Fibroblast of skin of abdomen (primary cell): ENCODE measurements around the gene PIP5KL1.

ENCODE experiments used
- DNase-seq: peaks from one replicate; pipeline ENCODE4 v3.0.0-alpha.2; 2013

PIP5KL1 gene

DNA sequence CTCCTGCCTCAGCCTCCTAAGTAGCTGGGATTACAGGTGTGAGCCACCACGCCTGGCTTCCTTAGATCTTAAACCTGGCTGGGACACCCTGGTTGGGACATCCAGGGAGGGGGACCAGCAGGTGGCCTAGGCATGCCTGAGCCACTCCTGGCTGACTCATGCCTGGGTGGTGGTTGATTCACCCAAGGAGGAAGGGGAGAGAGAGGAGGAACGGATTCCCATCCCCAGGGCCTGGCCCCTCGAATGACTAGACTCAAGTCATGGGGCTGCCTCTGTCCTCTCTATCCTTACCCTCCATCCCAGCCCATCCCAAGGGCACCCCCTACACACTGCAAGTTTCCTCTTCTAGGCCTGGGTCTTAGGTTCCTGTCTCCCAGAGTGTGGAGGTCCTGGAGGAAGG lies 37.5 kb upstream of the PIP5KL1 start:
- peak; percentile 68 for DNase-seq

DNA sequence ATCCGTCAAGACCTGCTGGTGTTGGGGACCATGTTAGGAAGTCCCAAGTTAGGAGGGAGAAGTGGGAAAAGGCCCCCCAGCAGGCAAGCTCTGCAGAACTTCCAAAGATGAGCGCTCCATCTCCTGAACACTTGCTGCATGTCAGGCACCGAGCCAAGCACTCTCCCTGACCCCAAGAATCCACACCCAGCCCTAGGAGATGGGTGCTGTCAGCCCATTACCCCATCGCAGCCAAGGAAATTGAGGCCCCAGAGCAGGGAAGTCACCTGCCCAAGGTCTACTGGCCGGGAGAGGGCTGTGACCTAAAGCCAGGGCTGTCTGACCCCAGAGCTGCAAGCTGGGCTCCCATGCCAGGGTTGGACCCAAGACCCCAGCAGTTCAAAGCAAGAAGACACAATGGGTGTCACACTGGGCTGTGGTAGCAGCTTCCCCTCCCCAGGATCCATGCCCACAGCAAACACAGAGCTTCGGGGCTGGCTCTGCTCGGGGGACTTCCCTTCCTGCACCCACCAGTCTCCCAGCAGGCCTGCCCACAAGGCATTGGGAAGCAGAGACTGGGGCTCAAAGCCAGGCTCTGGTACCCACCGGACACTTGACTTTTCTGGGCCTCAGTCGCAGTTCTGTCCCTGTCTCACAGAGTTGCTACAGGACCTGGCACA lies 36.7 kb upstream of the PIP5KL1 start:
- no peak for DNase-seq

DNA sequence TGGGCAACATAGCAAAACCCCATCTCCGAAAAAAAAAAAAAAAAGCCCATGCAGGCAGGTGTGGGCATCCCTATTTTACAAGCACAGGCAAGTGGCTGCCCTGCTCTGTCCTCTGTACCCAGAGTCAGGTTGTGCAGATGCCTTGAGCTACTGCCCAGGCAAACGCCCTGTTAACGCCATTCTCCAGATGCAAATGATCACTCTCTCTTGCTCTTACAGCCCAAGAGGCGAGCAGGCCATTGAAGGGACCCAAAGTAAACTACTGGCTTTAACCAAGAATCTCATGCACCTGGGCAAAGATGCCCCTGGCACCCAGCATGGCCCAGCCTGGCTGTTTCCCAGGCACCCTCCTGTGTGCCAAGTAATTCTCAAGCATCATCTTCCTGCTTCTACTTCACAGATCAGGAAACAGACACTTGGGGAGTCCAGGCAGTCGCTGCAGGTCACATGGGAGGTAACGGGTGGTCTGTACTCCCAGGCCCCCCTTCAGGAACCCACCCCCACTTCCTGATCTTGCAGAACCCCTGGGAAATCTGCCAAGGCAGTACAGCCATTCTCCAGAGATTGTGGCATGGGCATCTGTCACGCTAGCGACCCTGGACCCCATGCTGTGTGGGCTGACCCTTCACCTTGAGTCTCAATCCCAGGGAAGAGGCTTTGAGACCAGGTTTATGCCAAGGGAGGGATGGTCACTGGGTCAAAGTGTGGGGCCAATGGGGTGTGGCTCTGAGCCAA lies 36.0 kb upstream of the PIP5KL1 start:
- no peak for DNase-seq

DNA sequence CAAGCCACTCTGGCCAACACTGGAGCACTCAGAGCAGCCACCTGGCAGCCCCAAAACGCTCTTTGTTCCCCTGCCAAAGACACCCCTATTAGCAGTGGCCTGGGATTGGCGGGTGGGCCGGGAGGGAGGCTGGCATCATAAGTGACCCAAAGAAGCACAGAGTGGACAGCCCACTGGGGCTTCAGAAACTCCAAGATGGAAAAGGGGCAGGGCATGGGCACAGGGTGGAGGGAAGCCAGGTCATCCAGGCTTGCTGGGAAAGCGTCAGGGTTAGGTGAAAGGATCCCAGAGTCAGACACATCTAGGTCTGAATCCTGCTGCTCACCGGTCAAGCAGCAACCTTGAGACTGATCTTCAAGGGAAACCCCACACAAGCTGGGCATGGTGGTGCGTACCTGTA lies 35.4 kb upstream of the PIP5KL1 start:
- no peak for DNase-seq

DNA sequence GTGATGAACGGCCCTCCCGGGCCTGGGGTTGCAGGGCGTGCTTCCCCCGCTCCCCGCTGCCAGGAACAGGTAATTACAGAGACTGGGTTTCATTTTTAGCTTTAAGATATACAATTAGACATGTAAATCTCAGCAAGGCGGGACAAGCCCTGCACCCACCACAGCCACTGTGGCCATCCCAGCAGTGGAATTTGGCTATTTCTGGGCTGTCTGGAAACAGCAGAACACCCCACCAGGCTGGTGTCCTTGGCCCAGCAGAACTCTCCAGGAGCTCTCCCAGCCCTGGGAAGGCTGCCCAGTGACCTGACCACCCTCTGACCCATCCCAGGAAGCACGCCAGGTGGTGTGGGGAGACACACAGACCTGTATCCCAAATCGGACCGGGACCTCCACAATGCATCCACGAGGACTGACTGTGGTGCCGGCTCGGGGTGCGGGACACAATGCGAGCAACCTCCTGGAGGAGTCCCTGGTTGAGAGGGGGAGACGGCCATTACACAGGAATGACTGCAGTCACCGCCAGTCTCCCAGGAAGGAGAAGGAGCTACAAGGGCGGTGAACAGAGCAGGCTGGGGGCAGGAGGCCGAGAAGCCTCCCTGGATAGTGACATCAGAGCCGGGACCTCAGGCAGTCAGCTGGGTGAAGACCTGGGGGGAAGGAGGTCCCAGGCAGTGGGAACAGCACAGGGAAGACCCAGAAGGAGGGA lies 32.9 kb upstream of the PIP5KL1 start:
- DNase-seq: no peak

DNA sequence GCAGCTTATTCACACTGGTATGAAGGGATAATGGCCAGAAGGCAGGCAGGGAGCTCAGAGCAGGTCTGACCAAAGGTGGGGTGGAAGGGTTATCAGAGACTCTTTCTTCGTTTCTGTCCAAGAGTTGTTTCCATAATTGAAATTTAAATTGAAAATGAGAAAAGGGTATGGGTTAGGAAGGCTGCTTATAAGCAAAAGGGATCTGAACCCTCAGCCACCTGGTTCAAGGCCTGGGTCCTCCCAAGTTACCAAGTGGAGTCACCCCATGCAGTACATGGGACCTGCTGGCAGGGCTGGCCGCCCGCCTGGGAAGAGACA lies 32.4 kb upstream of the PIP5KL1 start:
- DNase-seq: no peak

DNA sequence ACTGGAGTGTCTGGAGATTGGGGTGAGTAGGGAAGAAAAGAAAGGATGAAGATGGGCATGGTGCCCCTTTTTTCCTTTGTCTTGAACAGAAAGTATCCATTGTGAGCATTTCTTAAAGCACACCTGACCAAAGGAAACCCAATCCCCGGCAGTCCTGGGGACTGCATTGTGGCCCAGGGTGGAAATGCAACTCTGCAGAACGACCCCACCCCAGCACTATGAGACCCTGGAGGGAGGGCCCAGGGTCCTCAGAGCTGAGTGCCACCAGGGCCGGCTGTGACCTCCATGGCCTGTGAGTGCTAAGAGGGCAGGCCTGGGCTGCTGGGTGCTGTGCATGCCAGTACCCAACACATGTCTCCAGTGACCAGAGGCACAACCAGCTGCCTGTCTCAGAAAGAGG lies 31.7 kb upstream of the PIP5KL1 start:
- no peak for DNase-seq

DNA sequence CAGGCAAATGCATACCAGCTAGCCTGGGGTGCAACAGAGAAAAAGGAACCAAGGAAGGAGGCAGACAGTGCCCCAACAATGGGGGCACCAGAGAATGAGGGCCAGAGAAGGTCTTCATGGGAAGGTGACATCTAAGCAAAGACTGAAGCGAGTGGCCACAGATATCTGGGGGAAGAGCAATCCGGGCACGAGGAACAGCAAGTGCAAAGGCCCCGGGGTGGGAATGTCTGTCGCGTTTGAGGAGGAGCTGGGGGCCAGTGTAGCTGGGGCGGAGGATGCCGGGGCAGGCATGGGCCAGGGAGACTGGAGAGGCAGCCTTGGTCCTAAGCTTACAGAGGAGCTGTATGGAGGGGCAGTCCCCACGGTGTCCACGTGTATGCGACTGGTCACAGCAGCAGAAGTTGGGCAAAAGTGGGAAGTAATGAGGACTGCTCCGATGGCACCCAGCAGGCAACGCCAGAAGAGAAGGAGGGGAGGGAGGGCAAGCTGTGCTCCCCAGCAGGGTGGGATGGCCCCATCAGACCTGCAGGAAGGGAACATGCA lies 31.1 kb upstream of the PIP5KL1 start:
- no peak for DNase-seq

DNA sequence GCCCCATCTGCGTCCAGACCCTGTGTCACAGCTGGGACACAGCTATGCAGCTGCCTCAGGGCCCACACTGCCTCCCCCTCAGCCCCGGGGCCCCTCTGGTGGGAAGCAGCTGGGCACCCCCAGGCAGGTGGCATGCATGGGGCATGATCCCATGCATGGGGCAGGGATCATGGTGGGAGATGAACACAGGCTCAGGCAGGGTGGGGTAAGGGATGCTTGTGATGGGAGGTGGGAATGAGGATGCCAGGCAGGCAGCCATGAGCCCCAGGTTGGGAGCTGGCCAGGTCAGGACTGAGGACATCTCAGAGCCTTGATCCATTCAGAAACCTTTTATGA lies 30.5 kb upstream of the PIP5KL1 start:
- no peak for DNase-seq

DNA sequence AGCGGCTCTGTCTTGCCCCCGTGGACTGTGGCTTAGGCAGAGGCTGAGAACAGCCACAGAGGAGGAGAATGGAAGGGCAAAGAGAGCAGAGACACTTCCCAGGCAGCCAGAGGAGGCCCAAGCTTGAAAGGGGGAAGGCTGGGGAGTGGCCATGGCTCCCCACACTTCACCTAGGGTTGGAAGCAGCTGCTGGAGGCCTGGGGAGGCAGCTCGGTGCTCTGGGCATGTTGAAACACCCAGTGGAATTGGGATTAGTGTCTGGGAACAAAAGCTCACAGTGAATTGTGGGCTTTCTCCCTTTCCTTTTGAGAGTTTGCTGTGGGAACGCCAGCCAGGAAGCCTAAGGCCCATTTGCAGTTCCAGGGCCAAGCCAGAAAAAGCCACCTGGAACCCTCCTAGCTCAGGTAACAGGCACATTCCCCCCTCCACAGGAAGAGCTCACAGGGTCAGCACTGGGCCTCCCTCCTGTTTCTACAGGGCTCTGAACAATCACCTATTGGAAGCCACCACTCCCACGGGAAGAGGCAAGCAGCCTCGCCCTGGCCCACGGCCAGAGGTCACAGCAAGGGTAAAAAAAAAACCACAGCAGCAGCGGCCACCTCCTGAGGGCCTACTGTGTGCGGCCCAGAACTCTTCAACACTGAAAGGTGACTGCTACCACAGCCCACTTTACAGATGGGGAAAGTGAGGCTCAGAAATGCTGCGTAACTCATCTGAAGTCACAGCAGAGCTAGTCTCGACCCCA lies 30.0 kb upstream of the PIP5KL1 start:
- DNase-seq: no peak

DNA sequence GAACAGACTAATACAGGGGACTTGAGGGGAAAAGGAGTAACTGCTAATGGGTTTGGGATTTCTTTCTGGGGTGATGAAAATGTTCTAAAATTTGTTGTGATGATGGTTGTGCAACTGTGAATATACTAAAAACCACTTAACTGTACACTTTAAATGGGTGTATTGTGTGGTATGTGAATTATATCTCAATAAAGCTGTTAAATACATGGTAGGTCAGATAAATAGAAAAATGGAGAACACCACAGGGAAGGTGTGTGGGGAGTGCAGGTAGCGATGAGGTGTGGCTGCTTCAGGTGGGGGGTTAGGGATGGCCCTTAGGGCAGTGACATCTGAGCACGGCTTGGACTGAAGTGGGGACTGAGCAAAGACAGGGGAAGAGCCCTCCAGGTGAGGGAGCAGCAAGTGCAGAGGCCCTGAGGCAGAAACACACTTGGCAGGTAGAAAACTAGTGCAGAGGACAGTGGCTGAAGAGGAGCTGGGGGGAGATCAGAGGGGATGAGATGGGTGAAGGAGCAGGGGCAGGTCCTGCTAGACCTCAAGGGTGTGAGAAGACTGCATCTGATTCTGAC lies 29.3 kb upstream of the PIP5KL1 start:
- no peak for DNase-seq

DNA sequence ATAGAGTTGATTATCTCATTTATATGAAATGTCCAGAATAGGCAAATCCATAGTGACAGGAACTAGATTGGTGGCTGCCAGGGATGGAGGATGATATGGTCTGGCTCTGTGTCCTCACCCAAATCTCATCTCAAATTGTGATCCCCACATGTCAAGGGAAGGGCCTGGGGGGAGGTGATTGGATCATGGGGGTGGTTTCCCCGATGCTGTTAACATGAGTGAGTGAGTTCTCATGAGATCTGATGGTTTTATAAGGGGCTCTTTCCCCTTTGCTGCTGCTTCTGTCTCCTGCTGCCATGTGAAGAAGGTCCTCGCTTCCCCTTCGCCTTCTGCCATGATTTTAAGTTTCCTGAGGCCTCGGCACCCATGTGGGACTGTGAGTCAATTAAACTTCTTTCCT lies 28.8 kb upstream of the PIP5KL1 start:
- no peak for DNase-seq

DNA sequence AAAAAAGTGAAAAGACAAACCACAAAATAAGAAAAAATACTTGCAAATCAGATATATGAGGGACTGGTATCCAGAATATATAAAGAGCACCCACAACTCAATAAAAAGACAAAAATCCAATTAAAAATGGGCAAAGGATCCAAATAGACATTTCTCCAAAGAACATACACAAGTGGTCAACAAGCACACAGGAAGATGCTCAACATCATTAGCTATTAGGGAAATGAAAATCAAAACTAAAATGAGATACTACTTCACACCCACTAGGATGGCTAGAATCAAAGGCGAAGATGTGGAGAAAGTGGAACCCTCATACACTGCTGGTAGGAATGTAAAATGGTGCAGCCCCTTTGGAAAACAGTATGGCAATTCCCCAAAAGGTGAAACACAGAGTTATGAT lies 28.2 kb upstream of the PIP5KL1 start:
- no peak for DNase-seq

DNA sequence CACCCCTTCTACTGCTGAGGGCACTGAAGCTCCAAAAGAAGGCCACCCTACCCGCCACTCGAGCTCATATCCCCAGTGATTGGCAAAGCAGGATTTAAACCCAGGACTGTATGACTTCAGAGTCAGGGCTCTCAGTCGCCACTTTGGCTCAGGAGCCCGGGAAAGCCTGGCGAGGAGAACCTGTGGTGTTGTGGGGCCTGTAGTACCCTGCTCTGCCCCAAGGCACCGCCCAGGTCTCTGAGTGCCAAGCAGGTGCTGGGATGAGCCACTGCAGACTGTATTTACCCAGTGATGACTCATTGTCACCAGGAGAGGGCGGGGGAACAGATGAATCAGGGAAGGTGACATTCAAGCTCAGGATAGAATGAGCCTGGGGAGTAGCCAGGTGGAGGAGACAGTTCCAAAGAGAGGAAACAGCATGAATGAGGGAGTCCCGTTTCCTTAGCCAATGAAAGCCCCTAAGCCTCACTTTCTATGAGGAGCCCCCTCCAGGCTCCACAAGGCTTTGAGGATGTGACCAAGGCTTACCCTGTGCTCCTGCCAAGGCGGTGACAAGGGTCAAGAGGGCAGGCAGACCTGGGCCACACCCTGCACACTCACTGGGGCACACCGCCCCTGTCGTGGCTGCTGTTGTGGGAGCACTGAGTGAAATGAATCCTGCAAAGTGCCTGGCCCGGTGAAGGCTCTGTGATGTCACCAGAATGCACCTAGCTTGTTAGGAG lies 24.9 kb upstream of the PIP5KL1 start:
- DNase-seq: no peak

DNA sequence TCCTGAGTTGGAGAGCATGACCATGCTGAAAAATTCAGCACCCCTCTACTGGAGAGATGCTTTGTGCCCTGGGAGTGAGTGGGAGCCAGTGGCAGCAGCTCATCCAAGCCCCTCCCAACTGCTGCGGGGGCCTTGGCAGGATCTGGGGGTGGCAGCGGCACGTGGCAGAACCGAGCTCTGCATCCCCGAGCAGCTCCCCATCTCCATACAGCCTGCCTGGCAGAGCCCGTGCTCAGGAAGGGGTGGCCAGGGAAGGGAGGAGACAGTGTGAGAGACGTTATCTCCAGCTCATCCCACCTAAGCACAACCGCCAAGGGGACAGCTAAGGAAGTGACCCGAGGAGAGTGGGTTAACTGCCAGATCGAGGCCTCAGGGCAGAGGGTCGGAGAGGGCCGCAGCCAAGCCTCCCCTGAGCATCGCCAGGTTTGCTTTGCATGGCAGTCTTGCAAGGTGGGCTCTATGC lies 24.3 kb upstream of the PIP5KL1 start:
- no peak for DNase-seq

DNA sequence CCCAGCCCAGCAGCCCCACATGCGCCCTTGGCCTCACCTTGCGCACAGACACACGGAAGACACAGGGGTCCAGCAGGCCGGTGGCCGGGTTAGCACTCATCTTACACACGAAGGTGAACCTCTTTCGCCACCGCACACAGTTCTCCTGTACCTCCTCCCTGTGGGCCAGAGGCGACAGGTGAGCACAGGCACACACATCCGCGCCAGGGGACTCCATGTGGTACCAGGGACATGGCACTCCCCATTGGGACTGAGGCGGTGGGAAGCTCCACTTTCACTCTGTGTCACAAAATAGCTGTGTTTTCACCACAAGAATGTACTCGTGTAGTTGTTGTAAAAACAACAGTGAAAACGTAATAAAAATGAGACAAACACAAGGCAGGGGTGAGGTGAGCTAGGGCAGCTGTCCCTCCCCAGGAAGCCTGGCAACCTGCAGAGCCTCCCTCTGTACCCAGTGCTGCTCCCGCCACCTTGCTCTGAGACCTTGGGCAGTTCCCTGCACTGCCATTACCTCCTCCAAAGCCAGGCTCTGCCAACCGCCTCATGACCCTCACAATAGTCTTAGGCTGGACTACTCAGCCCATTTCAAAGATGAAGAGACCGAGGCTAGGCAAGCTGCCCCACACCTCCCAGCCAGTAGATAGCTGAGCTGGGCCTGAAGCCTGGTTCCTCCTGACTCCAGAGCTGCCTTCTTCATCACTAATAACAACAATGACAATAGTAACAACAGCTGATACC lies 23.4 kb upstream of the PIP5KL1 start:
- DNase-seq: no peak

DNA sequence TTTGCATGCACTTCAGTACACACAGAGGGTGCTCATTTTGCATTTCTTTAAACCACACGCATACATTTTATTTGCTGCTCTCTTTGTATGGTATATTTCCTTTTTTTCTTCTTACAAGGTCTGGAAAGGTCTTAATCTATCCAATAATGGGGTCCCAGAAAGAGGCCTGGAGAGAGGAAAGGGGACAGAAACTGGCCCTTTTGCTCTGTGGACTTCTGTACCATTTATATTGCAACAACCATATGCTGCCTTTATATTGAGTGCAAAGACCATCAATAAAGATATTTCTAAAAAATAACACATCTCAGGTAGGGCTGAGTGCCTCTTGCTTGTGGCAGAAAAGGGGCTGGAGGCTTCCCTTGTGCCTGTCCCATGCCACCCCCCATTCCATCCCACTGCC lies 22.6 kb upstream of the PIP5KL1 start:
- DNase-seq: no peak

DNA sequence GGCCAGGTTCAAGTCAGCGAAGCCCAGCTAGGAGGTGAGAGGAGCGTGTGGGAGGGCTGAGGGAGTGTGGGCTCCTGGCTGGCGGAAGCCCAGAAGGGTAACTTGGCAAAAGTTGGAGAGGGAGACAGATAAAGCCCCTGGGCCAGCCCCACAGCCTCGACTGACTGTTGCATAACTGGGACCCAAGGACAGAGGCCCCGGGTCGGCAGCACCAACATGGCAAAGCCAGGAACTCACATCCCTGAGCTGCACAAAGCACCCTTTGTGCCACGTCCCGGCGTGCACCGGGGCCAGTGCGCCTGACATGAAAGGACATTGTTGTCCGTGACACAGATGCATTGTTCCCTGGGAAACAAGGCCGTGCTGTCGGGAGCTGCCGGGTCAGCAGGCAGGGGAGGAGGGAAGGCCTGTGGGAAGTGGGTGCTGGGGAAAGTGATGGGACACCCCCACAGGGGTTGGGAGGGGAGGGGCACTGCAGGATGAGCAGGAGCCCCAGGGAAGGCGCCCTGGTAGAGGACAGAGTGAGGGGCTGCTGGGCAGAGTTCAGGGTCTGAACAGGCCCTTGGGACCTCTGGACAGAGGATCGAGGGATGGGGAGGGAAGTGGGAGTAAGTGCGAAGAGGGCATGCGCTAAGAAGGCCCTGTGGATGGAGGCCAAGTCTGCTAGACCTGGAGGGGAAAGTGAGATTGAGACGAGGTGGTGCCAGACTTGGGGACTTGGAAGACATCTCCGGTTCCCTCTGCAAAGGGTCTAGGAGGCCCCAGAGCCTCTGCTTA lies 20.1 kb upstream of the PIP5KL1 start:
- no peak for DNase-seq

DNA sequence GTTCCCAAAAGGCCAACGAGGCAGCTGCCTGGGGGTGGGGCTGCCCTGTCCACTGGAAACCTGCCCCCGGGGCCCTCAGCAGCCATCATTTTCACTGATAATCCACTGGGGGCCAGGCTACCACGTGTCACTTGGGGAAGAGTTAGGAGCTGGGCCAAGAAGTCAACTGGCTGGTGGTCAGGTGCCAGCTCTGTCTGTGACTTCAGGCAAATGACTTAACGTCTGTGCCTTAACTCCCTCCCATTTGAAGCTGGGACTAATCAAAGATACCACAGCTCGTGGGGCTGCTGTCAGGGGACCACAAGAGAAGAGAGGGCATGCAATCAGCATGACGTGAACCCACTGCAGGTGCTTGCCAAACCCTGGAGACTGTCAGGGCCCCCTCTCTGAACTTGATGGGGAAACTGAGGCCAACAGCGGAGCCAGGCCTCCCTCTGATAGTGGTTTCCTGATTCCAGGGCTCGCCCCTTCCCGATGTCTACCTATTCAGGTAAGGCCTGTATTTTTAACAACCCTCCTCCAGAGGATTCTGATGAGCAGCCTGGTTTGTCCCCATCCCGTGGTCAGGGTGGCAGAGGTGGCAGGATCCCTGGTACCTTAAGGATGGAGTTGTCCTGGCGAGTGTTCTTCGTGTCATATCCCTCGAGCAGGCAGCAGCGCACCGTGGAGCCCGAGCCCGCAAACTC lies 19.4 kb upstream of the PIP5KL1 start:
- no peak for DNase-seq
